Adrenal gland (tissue), 12 donors: ENCODE results near the gene ACY1. TPM values are rescaled to one million over a fixed set of nuclear protein-coding genes. Genes with fewer than 3 reads are reported as not detected.
"Not testable (repeated sequence)": the region's sequence is repeated elsewhere in the genome, so short reads cannot be mapped to it uniquely, and the experiment has no call there.

Experiments
- DNase-seq, 7 donors: peaks; one replicate each; pipeline ENCODE4 v3.0.0-alpha.2; 2019 to 2020
- H3K27ac ChIP-seq, 5 donors: fragments of 200-600 bp; sonication (generic) in 4 of 5; 1 replicate in 3 of 5; 2 replicates in 2 of 5; pipeline versions ENCODE4 v1.5.1 to v1.8.0; 2016 to 2020; ENCODE audit warnings: mild to moderate bottlenecking in 1 of 5
- H3K27me3 ChIP-seq: fragments of 200-600 bp; 2 replicates; pipeline ENCODE4 v1.8.0; 2021
- H3K36me3 ChIP-seq, 2 donors: fragments of 200-600 bp; replicated peaks in 1 of 2; 1 replicate in 1 of 2; 2 replicates in 1 of 2; pipeline versions ENCODE4 v1.5.1 to v1.8.0; 2018 to 2022
- H3K4me1 ChIP-seq, 2 donors: fragments of 200-600 bp; replicated peaks in 1 of 2; 1 replicate in 1 of 2; 2 replicates in 1 of 2; pipeline versions ENCODE4 v1.5.1 to v1.8.0; 2018 to 2021
- H3K4me3 ChIP-seq, 4 donors: fragments of 200-600 bp; sonication (generic) in 3 of 4; one replicate each; pipeline ENCODE4 v1.5.1; 2016 to 2018
- H3K9me3 ChIP-seq, 3 donors: fragments of 200-600 bp; sonication (generic) in 1 of 3; replicated peaks in 1 of 3; 1 replicate in 2 of 3; 2 replicates in 1 of 3; pipeline versions ENCODE4 v1.5.1 to v1.8.0; 2016 to 2021
- POLR2A ChIP-seq, 2 donors: fragments of 450-650 bp; IDR thresholded peaks; one replicate each; pipeline ENCODE4 v1.6.1; 2017; ENCODE audit warnings: antibody characterized with exemption in 2 of 2, mild to moderate bottlenecking in 2 of 2, moderate library complexity in 1 of 2
- WGBS, 4 donors: extraction: QIAGEN DNeasy Blood & Tissue Kit in 2 of 4; methylation state at CpG; one replicate each; pipeline versions ENCODE4 v1.1.5 to v1.1.7; 2013 to 2017; 5-methylcytosine and 5-hydroxymethylcytosine counted together
- intact Hi-C, 2 donors: fragments of 100-400 bp; cut with DNase I; formaldehyde crosslinking; loops; one replicate each; pipeline versions ENCODE4 v1.14.1 to v1.15.0; 2022 to 2023
- polyA plus RNA-seq, 3 donors: library from polyadenylated mRNA; stranded (reverse); fragments of 200-250 nt in 2 of 3; fragments of 350-450 nt in 1 of 3; fragmentation: Illumina TruSeq in 1 of 3; extraction: RNeasy Lipid Tissue Mini Kit (QIAGEN cat#74804) in 1 of 3; gene quantifications; one replicate each; pipeline ENCODE4 v1.2.3, GENCODE V29; 2013 to 2014
- total RNA-seq, 9 donors: library from RNA; depleted of rRNA in 4 of 9; stranded (reverse); fragments of >200 nt in 4 of 9; fragments of 120-200 nt in 1 of 9; fragmentation: NEBNext Ultra II Directional in 1 of 9; extraction: Animal tissue kit (Norgen Biotek cat#: 25700) in 1 of 9; gene quantifications; one replicate each; pipeline versions ENCODE4 v1.1.0 to v1.2.4, GENCODE V29; 2013 to 2023
- TF ChIP-seq, protein P1 (sequence below), 6 experiments: fragments of 450-650 bp in 4 of 6; fragments of 200-600 bp in 2 of 6; sonication (generic) in 1 of 6; IDR thresholded peaks; 1 replicate in 5 of 6; 2 replicates in 1 of 6; pipeline versions ENCODE4 v1.5.1 to v1.8.0; 2016 to 2021; ENCODE audit warnings: antibody characterized with exemption in 6 of 6, mild to moderate bottlenecking in 2 of 6, moderate library complexity in 1 of 6
- donor health status: healthy with polysubstance abuse.
- donor health status: Bipolar disorder and iron deficiency.
- donor health status: DM: yes; HTN: yes; CAD: no.
- donor health status: DM: no; HTN: no; CAD: no.
- donor health status: DM: no; HTN: no; CAD: no.
- donor health status: DM: yes; HTN: yes; CAD: no.

Gene ACY1
- total and polyA plus RNA-seq, 12 donors, result 37.3 to 122 (median 74.2) TPM

DNA sequence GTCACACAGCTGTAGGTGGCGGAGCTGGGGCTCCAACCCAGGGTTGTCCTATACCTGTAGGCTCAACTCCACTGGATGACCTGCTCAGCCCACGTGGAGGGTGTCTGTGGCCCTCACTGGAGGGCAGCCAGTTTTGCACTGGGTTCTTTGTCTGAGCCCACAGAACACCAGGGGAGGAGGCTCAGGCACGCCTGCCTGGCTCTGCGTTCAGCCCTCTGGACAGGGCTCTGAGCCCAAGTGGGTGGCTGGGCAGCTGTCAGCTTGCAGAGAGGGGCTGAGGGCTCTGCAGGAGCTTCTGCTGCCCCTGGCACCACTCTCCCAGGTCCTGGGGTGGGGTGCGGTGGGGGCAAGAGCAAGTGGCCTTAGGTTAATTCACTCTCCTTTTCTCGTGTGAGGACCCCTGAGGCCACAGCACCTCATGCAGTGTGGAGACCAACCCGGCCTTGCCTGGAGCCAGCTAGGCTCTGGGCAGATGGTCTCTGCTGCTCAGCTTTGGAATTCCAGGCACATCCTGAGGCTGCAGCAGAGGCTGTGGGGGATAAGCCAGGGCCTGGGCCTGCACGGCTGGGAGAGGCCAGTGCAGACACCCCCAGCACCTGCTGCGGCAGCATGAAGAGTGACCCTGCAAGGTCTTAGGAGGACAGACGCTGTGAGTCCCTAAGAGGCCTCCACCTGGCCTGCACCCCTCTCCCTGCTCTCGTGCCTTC, 49.5 kb downstream of the ACY1 start:
- peaks cover 0 to 20% of the 10 kb centered on the region in 2 donors for H3K4me1 ChIP-seq
- no peaks in the 10 kb centered on the region for H3K36me3 ChIP-seq
- H3K9me3 ChIP-seq, result no peaks in the 10 kb centered on the region
- peak overlapping the region in 1 of 5 donors; percentile 22 for H3K27ac ChIP-seq
- no peak overlapping the region for H3K4me3 ChIP-seq
- intact Hi-C loops, result no loop called here
- no peak for TF ChIP-seq POLR2A (IDR thresholded peaks at IDR 0.05)
- TF ChIP-seq, protein P1, sequence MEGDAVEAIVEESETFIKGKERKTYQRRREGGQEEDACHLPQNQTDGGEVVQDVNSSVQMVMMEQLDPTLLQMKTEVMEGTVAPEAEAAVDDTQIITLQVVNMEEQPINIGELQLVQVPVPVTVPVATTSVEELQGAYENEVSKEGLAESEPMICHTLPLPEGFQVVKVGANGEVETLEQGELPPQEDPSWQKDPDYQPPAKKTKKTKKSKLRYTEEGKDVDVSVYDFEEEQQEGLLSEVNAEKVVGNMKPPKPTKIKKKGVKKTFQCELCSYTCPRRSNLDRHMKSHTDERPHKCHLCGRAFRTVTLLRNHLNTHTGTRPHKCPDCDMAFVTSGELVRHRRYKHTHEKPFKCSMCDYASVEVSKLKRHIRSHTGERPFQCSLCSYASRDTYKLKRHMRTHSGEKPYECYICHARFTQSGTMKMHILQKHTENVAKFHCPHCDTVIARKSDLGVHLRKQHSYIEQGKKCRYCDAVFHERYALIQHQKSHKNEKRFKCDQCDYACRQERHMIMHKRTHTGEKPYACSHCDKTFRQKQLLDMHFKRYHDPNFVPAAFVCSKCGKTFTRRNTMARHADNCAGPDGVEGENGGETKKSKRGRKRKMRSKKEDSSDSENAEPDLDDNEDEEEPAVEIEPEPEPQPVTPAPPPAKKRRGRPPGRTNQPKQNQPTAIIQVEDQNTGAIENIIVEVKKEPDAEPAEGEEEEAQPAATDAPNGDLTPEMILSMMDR (IDR thresholded peaks at IDR 0.05), result no peak
- DNase-seq, result no peak
- no peaks in the 10 kb centered on the region for H3K27me3 ChIP-seq
- WGBS, 4 donors, result 85 to 100% (median 91%) methylated on average over 1 to 11 of the region's 11 CpGs

DNA sequence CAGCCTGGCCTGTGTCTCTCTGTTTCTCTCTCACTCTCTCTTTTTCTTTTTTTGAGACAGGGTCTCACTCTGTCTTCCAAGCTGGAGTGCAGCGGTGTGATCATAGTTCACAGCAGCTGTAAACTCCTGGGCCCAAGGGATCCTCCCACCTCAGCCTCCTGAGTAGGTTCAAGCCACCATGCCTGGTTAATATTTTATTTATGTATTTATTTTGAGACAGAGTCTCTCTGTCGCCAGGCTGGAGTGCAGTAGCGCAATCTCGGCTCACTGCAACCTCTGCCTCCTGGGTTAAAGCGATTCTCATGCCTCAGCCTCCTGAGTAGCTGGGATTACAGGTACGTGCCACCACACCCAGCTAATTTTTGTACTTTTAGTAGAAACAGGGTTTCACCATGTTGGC, 50.4 kb downstream of the ACY1 start:
- H3K9me3 ChIP-seq, DNase-seq, H3K27me3 ChIP-seq, H3K36me3 ChIP-seq, intact Hi-C loops, H3K4me3 ChIP-seq, H3K27ac ChIP-seq: not testable (repeated sequence)
- H3K4me1 ChIP-seq, result peaks cover 0 to 13% of the 10 kb centered on the region in 2 donors
- WGBS, 4 donors, result 91 to 96% (median 96%) methylated on average over 6 of the region's 6 CpGs

DNA sequence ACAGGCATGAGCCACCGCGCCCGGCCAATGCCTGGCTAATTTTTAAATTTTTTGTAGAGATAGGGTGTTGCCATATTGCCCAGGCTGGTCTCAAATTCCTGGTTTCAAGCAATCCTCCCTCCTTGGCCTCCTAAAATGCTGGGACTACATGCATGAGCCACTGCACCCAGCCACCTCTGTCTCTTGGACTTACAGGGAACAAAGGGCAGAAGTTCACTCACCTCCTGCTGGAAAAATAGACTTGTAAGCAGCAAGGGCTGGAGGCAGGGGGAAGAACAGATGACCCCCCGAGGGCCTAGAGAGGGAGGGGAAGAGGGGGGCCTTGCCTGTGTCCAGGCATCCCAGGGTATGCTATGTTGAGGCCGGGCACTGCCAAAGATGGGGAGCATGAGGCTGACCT, 50.9 kb downstream of the ACY1 start:
- Histone ChIP-seq H3K27me3 (no peaks in the 10 kb centered on the region), H3K36me3 (no peaks in the 10 kb centered on the region), H3K4me1 (peaks cover 0 to 8% of the 10 kb centered on the region in 2 donors), H3K4me3 (no peak overlapping the region), H3K27ac (no peak overlapping the region), H3K9me3 (no peaks in the 10 kb centered on the region)
- no peak for TF ChIP-seq POLR2A (IDR thresholded peaks at IDR 0.05)
- TF ChIP-seq, protein P1 (IDR thresholded peaks at IDR 0.05), result no peak
- intact Hi-C loops, result no loop called here
- 89 to 99% (median 90%) methylated on average over 5 of the region's 5 CpGs for WGBS, 4 donors
- DNase-seq, result no peak

DNA sequence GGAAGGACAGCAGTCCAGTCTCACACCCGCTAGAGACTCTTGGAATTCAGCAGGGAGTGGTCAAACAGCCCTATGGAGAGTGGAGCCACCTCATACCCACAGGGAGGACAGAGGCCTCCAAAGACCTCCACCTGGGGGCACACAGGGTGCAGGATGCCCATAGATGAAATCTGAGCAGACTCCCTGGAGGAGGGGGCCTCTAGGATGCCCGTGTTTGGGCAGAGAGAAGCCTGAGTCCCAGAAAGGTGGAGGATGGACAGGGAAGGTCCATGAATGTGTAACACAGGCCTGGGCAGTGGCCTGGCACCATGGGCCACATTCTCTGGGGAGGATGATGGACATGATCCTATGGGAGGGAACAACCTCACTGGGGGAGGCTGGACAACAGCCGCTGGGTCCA, 51.3 kb downstream of the ACY1 start:
- TF ChIP-seq POLR2A (IDR thresholded peaks at IDR 0.05), result no peak
- TF ChIP-seq, protein P1 (IDR thresholded peaks at IDR 0.05), result no peak
- no peaks in the 10 kb centered on the region for H3K9me3 ChIP-seq
- 85 to 96% (median 89%) methylated on average over 1 to 3 of the region's 3 CpGs for WGBS, 4 donors
- no peak for DNase-seq
- no peaks in the 10 kb centered on the region for H3K27me3 ChIP-seq
- intact Hi-C loops, result no loop called here
- H3K4me1 ChIP-seq, result peaks cover 0 to 4% of the 10 kb centered on the region in 2 donors
- H3K27ac ChIP-seq, result no peak overlapping the region
- H3K36me3 ChIP-seq, result no peaks in the 10 kb centered on the region
- no peak overlapping the region for H3K4me3 ChIP-seq

DNA sequence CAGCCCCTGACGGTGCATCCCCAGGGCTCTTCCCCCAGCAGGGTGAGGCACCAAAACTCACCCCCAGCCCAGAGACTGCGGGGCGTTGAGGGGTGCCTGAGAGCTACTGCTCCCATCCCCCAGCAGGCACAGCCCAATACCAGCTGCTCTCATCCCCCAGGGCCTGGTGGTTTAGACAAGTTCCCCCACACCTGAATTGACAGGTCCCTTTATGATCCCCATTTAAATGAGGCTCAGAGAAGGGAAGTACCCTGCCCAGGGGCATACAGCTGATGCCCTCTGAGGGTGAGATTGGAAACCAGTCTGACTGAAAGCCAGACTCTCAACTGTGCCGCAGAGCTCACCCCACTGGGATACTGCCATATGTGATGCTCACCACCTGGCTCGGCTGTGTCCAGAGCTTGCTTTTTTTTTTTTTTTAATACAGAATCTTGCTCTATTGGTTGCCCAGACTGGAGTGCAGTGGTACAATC, 52.9 kb downstream of the ACY1 start:
- Histone ChIP-seq H3K27ac (no peak overlapping the region), H3K36me3 (no peaks in the 10 kb centered on the region), H3K27me3 (no peaks in the 10 kb centered on the region), H3K4me1 (no peaks in the 10 kb centered on the region), H3K9me3 (no peaks in the 10 kb centered on the region), H3K4me3 (no peak overlapping the region)
- intact Hi-C loops, result no loop called here
- TF ChIP-seq POLR2A (IDR thresholded peaks at IDR 0.05), result no peak
- TF ChIP-seq, protein P1 (IDR thresholded peaks at IDR 0.05), result no peak
- DNase-seq, result no peak
- 59 to 96% (median 89%) methylated on average over 2 to 5 of the region's 5 CpGs for WGBS, 4 donors
